Measurements from ENCODE around the gene RNF212.
"Not testable (repeated sequence)": the region's sequence is repeated elsewhere in the genome, so short reads cannot be mapped to it uniquely, and the experiment has no call there.

DNA sequence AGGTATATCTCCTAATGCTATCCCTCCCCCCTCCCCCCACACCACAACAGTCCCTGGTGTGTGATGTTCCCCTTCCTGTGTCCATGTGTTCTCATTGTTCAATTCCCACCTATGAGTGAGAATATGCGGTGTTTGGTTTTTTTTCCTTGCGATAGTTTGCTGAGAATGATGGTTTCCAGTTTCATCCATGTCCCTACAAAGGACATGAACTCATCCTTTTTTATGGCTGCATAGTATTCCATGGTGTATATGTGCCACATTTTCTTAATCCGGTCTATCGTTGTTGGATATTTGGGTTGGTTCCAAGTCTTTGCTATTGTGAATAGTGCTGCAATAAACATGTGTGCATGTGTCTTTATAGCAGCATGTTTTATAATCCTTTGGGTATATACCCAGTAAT, 12.1 kb upstream of the RNF212 start:
- TF ChIP-seq, protein P1, sequence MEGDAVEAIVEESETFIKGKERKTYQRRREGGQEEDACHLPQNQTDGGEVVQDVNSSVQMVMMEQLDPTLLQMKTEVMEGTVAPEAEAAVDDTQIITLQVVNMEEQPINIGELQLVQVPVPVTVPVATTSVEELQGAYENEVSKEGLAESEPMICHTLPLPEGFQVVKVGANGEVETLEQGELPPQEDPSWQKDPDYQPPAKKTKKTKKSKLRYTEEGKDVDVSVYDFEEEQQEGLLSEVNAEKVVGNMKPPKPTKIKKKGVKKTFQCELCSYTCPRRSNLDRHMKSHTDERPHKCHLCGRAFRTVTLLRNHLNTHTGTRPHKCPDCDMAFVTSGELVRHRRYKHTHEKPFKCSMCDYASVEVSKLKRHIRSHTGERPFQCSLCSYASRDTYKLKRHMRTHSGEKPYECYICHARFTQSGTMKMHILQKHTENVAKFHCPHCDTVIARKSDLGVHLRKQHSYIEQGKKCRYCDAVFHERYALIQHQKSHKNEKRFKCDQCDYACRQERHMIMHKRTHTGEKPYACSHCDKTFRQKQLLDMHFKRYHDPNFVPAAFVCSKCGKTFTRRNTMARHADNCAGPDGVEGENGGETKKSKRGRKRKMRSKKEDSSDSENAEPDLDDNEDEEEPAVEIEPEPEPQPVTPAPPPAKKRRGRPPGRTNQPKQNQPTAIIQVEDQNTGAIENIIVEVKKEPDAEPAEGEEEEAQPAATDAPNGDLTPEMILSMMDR (IDR thresholded peaks at IDR 0.05) = not testable (repeated sequence)
- not testable (repeated sequence) for TF ChIP-seq POLR2A (IDR thresholded peaks at IDR 0.05)
